Type B pancreatic cell (in vitro differentiated cells): ENCODE results near the gene ANKRD13B. TPM values are rescaled to one million over a fixed set of nuclear protein-coding genes. Genes with fewer than 3 reads are reported as not detected.

Experiments used
- DNase-seq: peaks from one replicate; pipeline ENCODE4 v3.0.0; 2021; ENCODE audit warnings: mixed read lengths; ENCODE audit not compliant: unreplicated experiment; ENCODE audit errors: extremely low spot score
- H3K27ac Mint-ChIP-seq: 2 replicates; pipeline ENCODE4 v1.8.0; 2021; ENCODE audit warnings: mild to moderate bottlenecking, mixed read lengths
- H3K27me3 Mint-ChIP-seq: 2 replicates; pipeline ENCODE4 v1.8.0; 2021; ENCODE audit warnings: mixed read lengths
- H3K36me3 Mint-ChIP-seq: 2 replicates; pipeline ENCODE4 v1.8.0; 2021; ENCODE audit warnings: mixed read lengths
- H3K4me1 Mint-ChIP-seq: one replicate; pipeline ENCODE4 v1.8.0; 2021; ENCODE audit warnings: mixed read lengths; ENCODE audit not compliant: unreplicated experiment
- H3K4me3 Mint-ChIP-seq: 2 replicates; pipeline ENCODE4 v1.8.0; 2021; ENCODE audit warnings: mild to moderate bottlenecking, mixed read lengths
- H3K9me3 Mint-ChIP-seq: 2 replicates; pipeline ENCODE4 v1.8.0; 2021; ENCODE audit warnings: mixed read lengths
- total RNA-seq: library from RNA; stranded (reverse); gene quantifications from 2 replicates; pipeline ENCODE4 v1.2.1, GENCODE V29; 2021; ENCODE audit warnings: low replicate concordance
- TF ChIP-seq, protein P1 (sequence below): fragments of 200-600 bp; sonication (generic); conservative IDR thresholded peaks from 2 replicates; pipeline ENCODE4 v1.5.0; 2021; ENCODE audit warnings: antibody characterized with exemption, mild to moderate bottlenecking

ANKRD13B gene
- total RNA-seq, 1 donor from 2014 or later, result 50.5 TPM

DNA sequence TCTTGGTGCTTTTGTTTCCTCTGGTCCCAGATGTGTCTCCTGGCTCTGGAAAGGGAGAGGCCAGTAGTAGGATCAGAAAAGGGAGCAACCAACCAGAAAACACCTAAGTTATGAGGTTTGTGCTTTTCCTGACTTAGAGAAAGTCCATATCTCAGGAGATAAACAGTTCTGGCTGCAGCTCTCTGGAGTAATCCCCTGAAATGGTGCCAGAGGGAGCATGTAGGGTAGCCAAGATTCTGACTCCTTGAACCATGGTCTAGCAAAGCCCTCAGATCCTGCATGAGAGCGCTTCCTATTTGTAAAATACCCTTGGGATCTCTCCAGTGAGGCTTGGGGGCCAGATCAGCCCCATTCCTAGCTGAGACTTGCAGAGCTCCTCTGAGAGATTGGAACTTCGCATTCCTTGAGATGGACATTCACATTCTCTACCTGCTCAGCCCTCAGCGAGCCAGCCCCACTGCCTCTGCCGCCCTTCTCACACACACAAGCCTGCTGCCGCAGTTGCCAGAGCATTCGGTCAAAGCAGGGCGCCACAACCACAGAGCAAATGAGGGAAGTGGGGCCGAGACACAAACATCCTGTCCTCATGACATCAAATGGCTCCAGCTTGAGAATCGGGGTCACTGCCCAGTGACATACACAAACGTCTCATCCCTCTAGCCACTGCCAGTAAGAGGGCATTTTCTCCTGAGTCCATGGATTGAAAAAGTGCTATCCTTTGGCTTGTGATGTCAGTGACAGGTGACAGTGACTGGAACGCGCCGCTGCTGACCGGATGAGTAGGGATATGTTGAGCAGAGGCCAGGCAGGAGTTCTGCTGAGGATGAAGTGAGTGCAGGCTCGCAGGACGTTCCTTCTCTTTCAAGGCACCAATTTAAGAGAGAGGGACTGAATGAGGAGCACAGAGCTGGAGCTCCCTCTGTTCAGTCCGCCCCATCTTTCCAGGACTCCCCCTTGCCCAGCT lies 31.1 kb upstream of the ANKRD13B start:
- Mint-ChIP-seq H3K4me1 (peaks cover 4% of the 10 kb centered on the region), H3K36me3 (peaks cover 3% of the 10 kb centered on the region), H3K27me3 (peaks cover 29% of the 10 kb centered on the region), H3K4me3 (no peak overlapping the region), H3K27ac (no peak overlapping the region), H3K9me3 (no peaks in the 10 kb centered on the region)
- DNase-seq, result no peak
- TF ChIP-seq, protein P1, sequence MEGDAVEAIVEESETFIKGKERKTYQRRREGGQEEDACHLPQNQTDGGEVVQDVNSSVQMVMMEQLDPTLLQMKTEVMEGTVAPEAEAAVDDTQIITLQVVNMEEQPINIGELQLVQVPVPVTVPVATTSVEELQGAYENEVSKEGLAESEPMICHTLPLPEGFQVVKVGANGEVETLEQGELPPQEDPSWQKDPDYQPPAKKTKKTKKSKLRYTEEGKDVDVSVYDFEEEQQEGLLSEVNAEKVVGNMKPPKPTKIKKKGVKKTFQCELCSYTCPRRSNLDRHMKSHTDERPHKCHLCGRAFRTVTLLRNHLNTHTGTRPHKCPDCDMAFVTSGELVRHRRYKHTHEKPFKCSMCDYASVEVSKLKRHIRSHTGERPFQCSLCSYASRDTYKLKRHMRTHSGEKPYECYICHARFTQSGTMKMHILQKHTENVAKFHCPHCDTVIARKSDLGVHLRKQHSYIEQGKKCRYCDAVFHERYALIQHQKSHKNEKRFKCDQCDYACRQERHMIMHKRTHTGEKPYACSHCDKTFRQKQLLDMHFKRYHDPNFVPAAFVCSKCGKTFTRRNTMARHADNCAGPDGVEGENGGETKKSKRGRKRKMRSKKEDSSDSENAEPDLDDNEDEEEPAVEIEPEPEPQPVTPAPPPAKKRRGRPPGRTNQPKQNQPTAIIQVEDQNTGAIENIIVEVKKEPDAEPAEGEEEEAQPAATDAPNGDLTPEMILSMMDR, result no peak

- peaks cover 4% of the 10 kb centered on the region for H3K4me1 Mint-ChIP-seq
- TF ChIP-seq, protein P1, result no peak
- peaks cover 3% of the 10 kb centered on the region for H3K36me3 Mint-ChIP-seq
- no peak for DNase-seq
- no peak overlapping the region for H3K27ac Mint-ChIP-seq
- H3K4me3 Mint-ChIP-seq, result peak overlapping the region; percentile 52
- H3K27me3 Mint-ChIP-seq, result peaks cover 29% of the 10 kb centered on the region
- H3K9me3 Mint-ChIP-seq, result no peaks in the 10 kb centered on the region
Observed at GRCh38 chr17:29562615-29563014, 30.3 kb upstream of the ANKRD13B start.

DNA sequence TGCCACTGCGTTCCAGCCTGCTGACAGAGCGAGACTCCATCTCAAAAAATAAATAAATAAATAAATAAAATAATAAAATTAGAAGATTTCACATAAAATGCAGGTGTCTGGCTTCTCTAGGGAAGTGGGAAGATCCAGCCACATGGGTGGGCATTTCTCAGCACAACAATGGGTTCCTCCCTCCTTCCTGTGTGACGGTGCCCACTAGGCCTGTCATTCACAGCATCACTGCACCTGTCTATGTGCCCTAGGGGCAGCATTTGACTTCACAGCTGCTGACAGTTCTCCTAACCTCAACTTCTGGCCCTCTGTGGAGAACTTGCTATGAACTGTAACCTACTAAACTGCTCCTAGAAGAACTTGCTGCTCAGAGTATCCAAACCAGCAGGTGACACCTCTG lies 29.1 kb upstream of the ANKRD13B start:
- TF ChIP-seq, protein P1, result no peak
- Mint-ChIP-seq H3K27ac (no peak overlapping the region), H3K9me3 (no peaks in the 10 kb centered on the region), H3K27me3 (peaks cover 33% of the 10 kb centered on the region), H3K36me3 (peaks cover 3% of the 10 kb centered on the region), H3K4me1 (peaks cover 4% of the 10 kb centered on the region), H3K4me3 (peak overlapping the region; percentile 4)
- DNase-seq, result no peak

- Mint-ChIP-seq H3K9me3 (no peaks in the 10 kb centered on the region), H3K36me3 (peaks cover 7% of the 10 kb centered on the region), H3K27ac (peak overlapping the region; percentile 59), H3K27me3 (peaks cover 35% of the 10 kb centered on the region), H3K4me3 (peak overlapping the region; percentile 84), H3K4me1 (peaks cover 9% of the 10 kb centered on the region)
- TF ChIP-seq, protein P1, result peak; percentile 48
- DNase-seq, result no peak
Observed at GRCh38 chr17:29565643-29566472, 27.1 kb upstream of the ANKRD13B start.

- peak within 1 kb of the TSS; percentile 98 for H3K4me3 Mint-ChIP-seq
- H3K27me3 Mint-ChIP-seq, result peaks cover 35% of the 10 kb centered on the region
- TF ChIP-seq, protein P1, result no peak
- H3K36me3 Mint-ChIP-seq, result peaks cover 9% of the 10 kb centered on the region
- no peaks in the 10 kb centered on the region for H3K9me3 Mint-ChIP-seq
- peak within 1 kb of the TSS; percentile 87 for H3K27ac Mint-ChIP-seq
- peak; percentile 75 for DNase-seq
- H3K4me1 Mint-ChIP-seq, result peaks cover 11% of the 10 kb centered on the region
Observed at GRCh38 chr17:29566473-29567303, 26.2 kb upstream of the ANKRD13B start, which contains the start of gene ABHD15. TSS of gene ABHD15 (minus strand) at chr17:29567037. CDS start at chr17:29566966, 71 bp downstream.
